Gastrocnemius medialis (tissue), 4 donors: ENCODE results near the gene RPS6KB2. TPM values are rescaled to one million over a fixed set of nuclear protein-coding genes. Genes with fewer than 3 reads are reported as not detected.
"Not testable (repeated sequence)": the region's sequence is repeated elsewhere in the genome, so short reads cannot be mapped to it uniquely, and the experiment has no call there.

Experiments used
- ATAC-seq, 2 donors: fragments of 150-250 bp; one replicate each; pipeline ENCODE4 v1.9.1; 2016
- DNase-seq, 2 donors: peaks; one replicate each; pipeline ENCODE4 v3.0.0-alpha.2; 2019
- H3K27ac ChIP-seq, 4 donors: fragments of 200-600 bp; sonication (generic); 1 replicate in 1 of 4; 2 replicates in 3 of 4; pipeline ENCODE4 v1.5.1; 2016 to 2018; ENCODE audit warnings: mild to moderate bottlenecking in 2 of 4, moderate library complexity in 1 of 4
- H3K27me3 ChIP-seq, 3 donors: fragments of 200-600 bp; sonication (generic) in 2 of 3; 1 replicate in 1 of 3; 2 replicates in 2 of 3; pipeline versions ENCODE4 v1.5.1 to v1.6.0; 2016 to 2019; ENCODE audit warnings: mild to moderate bottlenecking in 1 of 3, moderate library complexity in 1 of 3
- H3K36me3 ChIP-seq, 2 donors: fragments of 200-600 bp; sonication (generic) in 1 of 2; one replicate each; pipeline ENCODE4 v1.5.1; 2017 to 2018
- H3K4me1 ChIP-seq, 2 donors: fragments of 200-600 bp; sonication (generic) in 1 of 2; one replicate each; pipeline ENCODE4 v1.5.1; 2016 to 2017; ENCODE audit warnings: mild to moderate bottlenecking in 2 of 2
- H3K4me3 ChIP-seq, 4 donors: fragments of 200-600 bp; sonication (generic) in 3 of 4; 1 replicate in 1 of 4; 2 replicates in 3 of 4; pipeline ENCODE4 v1.5.1; 2016 to 2019; ENCODE audit warnings: mild to moderate bottlenecking in 2 of 4
- H3K9me3 ChIP-seq, 3 donors: fragments of 200-600 bp; sonication (generic) in 2 of 3; 1 replicate in 1 of 3; 2 replicates in 2 of 3; pipeline ENCODE4 v1.5.1; 2016 to 2019
- POLR2A ChIP-seq, 2 donors: fragments of 450-650 bp; IDR thresholded peaks; one replicate each; pipeline ENCODE4 v1.6.1; 2017; ENCODE audit warnings: antibody characterized with exemption in 2 of 2, mild to moderate bottlenecking in 2 of 2, moderate library complexity in 2 of 2
- in situ Hi-C, 4 donors: fragments of 200-750 bp; cut with MboI; loops; one replicate each; pipeline versions ENCODE4 v1.15.0 to v1.8.0; 2017; ENCODE audit warnings: low sequenced_read_pairs in 4 of 4
- intact Hi-C: fragments of 100-400 bp; cut with DNase I; formaldehyde crosslinking; loops from one replicate; pipeline ENCODE4 v1.15.1; 2023; ENCODE audit warnings: low total_unique reads
- total RNA-seq, 4 donors: library from RNA; depleted of rRNA; stranded (reverse); fragments of >200 nt; gene quantifications; one replicate each; pipeline versions ENCODE4 v1.1.0 to v1.2.3, GENCODE V29; 2016
- TF ChIP-seq, protein P1 (sequence below), 5 experiments: fragments of 450-650 bp in 3 of 5; fragments of 200-600 bp in 2 of 5; sonication (generic) in 2 of 5; IDR thresholded peaks in 4 of 5; conservative IDR thresholded peaks in 1 of 5; 1 replicate in 4 of 5; 2 replicates in 1 of 5; pipeline ENCODE4 v1.5.1; 2016 to 2019; ENCODE audit warnings: antibody characterized with exemption in 5 of 5, mild to moderate bottlenecking in 3 of 5, moderate library complexity in 3 of 5

The RPS6KB2 gene
- total RNA-seq, 4 donors from 2014 or later: 38.0 to 74.1 (median 39.4) TPM

GRCh38 chr11:67423891-67424613 lies 4.2 kb upstream of the RPS6KB2 start:
- Histone ChIP-seq H3K36me3 (no peaks in the 10 kb centered on the region), H3K9me3 (no peaks in the 10 kb centered on the region), H3K27me3 (no peaks in the 10 kb centered on the region), H3K4me1 (peaks cover 22 to 28% of the 10 kb centered on the region in 2 donors), H3K4me3 (no peak overlapping the region), H3K27ac (no peak overlapping the region)
- DNase-seq (no peak), ATAC-seq (no peak)
- TF ChIP-seq, protein P1, sequence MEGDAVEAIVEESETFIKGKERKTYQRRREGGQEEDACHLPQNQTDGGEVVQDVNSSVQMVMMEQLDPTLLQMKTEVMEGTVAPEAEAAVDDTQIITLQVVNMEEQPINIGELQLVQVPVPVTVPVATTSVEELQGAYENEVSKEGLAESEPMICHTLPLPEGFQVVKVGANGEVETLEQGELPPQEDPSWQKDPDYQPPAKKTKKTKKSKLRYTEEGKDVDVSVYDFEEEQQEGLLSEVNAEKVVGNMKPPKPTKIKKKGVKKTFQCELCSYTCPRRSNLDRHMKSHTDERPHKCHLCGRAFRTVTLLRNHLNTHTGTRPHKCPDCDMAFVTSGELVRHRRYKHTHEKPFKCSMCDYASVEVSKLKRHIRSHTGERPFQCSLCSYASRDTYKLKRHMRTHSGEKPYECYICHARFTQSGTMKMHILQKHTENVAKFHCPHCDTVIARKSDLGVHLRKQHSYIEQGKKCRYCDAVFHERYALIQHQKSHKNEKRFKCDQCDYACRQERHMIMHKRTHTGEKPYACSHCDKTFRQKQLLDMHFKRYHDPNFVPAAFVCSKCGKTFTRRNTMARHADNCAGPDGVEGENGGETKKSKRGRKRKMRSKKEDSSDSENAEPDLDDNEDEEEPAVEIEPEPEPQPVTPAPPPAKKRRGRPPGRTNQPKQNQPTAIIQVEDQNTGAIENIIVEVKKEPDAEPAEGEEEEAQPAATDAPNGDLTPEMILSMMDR (IDR thresholded peaks at IDR 0.05 in 4 of 5, conservative IDR thresholded peaks at IDR 0.05 in 1 of 5): no peak
- TF ChIP-seq POLR2A (IDR thresholded peaks at IDR 0.05): no peak
- in situ Hi-C loops: no loop called here
- intact Hi-C loops: loop anchor here (10.0 kb wide), 2 partner anchors 161 to 1369 kb away; partner anchors contain the start of genes GSTP1 and SF3B2

GRCh38 chr11:67427364-67427859 lies 882 bp upstream of the RPS6KB2 start:
- ATAC-seq: not testable (repeated sequence)

GRCh38 chr11:67429038-67429668 lies 859 bp downstream of the RPS6KB2 start:
- Histone ChIP-seq H3K27ac (peak overlapping the region; percentile 94 to 98 (median 96)), H3K36me3 (peaks cover 0 to 40% of the 10 kb centered on the region in 2 donors), H3K4me3 (peak overlapping the region; percentile 92 to 100 (median 95)), H3K27me3 (no peaks in the 10 kb centered on the region), H3K4me1 (peaks cover 16 to 32% of the 10 kb centered on the region in 2 donors), H3K9me3 (no peaks in the 10 kb centered on the region)
- intact Hi-C loops (loop anchor here (2.0 to 10.0 kb wide), 4 partner anchors 38 to 1374 kb away; partner anchors contain the start of genes GSTP1, SF3B2 and TMEM134), in situ Hi-C loops (no loop called here)
- ATAC-seq (no peak), DNase-seq (no peak)
- TF ChIP-seq, protein P1 (IDR thresholded peaks at IDR 0.05 in 4 of 5, conservative IDR thresholded peaks at IDR 0.05 in 1 of 5): no peak
- TF ChIP-seq POLR2A (IDR thresholded peaks at IDR 0.05): no peak

More at GRCh38 chr11:67427364-67427859, 882 bp upstream of the RPS6KB2 start:
- Histone ChIP-seq H3K36me3 (peaks cover 0 to 23% of the 10 kb centered on the region in 2 donors), H3K4me3 (peak overlapping the region; percentile 92 to 100 (median 95)), H3K4me1 (peaks cover 16 to 32% of the 10 kb centered on the region in 2 donors), H3K27ac (peak overlapping the region; percentile 94 to 98 (median 96))
- H3K9me3 ChIP-seq, DNase-seq, in situ Hi-C loops, H3K27me3 ChIP-seq: not testable (repeated sequence)
- intact Hi-C loops: loop anchor here (5.0 to 10.0 kb wide), 3 partner anchors 40 to 1373 kb away; partner anchors contain the start of genes GSTP1, SF3B2 and TMEM134

DNA sequence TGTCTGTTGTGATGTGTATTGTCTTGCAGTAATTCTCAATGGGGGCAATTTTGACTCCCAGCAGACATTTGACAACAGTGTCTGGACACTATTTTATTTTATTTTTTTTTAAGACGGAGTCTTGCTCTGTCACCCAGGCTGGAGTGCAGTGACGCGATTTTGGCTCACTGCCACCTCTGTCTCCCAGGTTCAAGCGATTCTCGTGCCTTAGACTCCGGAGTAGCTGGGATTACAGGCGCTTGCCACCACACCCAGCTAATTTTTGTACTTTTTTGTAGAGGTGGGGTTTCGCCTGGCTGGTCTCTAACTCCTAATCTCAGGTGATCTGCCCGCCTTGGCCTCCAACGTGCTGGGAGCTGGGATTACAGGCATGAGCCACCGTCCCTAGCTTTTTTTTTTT lies 1.4 kb downstream of the RPS6KB2 start:
- peak overlapping the region; percentile 92 to 100 (median 95) for H3K4me3 ChIP-seq

More for the DNA sequence above, 1.4 kb downstream of the RPS6KB2 start:
- Histone ChIP-seq H3K27me3 (no peaks in the 10 kb centered on the region), H3K4me1 (peaks cover 16 to 32% of the 10 kb centered on the region in 2 donors), H3K27ac (peak overlapping the region; percentile 94 to 98 (median 96)), H3K36me3 (peaks cover 0 to 46% of the 10 kb centered on the region in 2 donors), H3K9me3 (no peaks in the 10 kb centered on the region)
- ATAC-seq: no peak
- in situ Hi-C loops: no loop called here
- intact Hi-C loops: loop anchor here (2.0 to 10.0 kb wide), 4 partner anchors 38 to 1375 kb away; partner anchors contain the start of genes GSTP1, SF3B2 and TMEM134
- no peak for TF ChIP-seq POLR2A (IDR thresholded peaks at IDR 0.05)
- TF ChIP-seq, protein P1 (IDR thresholded peaks at IDR 0.05 in 4 of 5, conservative IDR thresholded peaks at IDR 0.05 in 1 of 5): no peak
- no peak for DNase-seq
